Natural killer cell treated with Interleukin-12 subunit alpha and Interleukin-12 subunit beta and Interleukin-15 and Interleukin-18, amount 100 ng/mL, for 72 hours (primary cell): ENCODE measurements around the gene BIK. TPM values are rescaled to one million over a fixed set of nuclear protein-coding genes. Genes with fewer than 3 reads are reported as not detected.

ENCODE experiments used
- ATAC-seq, 2 donors: fragments of 150-1000 bp; cut with Tn5 transposase in 1 of 2; sonication (Bioruptor Pico), chemical (Tn5 transposase) in 1 of 2; 2 replicates each; pipeline ENCODE4 v1.10.0; 2021
- DNase-seq: peaks from one replicate; pipeline ENCODE4 v3.0.0; 2022; ENCODE audit warnings: low spot score
- H3K27ac Mint-ChIP-seq, 2 donors: 1 replicate in 1 of 2; 2 replicates in 1 of 2; pipeline ENCODE4 v1.8.0; 2022; ENCODE audit warnings: mixed read lengths in 2 of 2, mild to moderate bottlenecking in 1 of 2, moderate library complexity in 1 of 2
- H3K27me3 Mint-ChIP-seq, 2 donors: 1 replicate in 1 of 2; 2 replicates in 1 of 2; pipeline ENCODE4 v1.8.0; 2022; ENCODE audit warnings: mixed read lengths in 2 of 2
- H3K36me3 Mint-ChIP-seq: one replicate; pipeline ENCODE4 v1.8.0; 2022; ENCODE audit warnings: mixed read lengths
- H3K4me1 Mint-ChIP-seq, 2 donors: 1 replicate in 1 of 2; 2 replicates in 1 of 2; pipeline ENCODE4 v1.8.0; 2022; ENCODE audit warnings: low read depth in 2 of 2, mixed read lengths in 2 of 2, mild to moderate bottlenecking in 1 of 2
- H3K4me3 Mint-ChIP-seq: one replicate; pipeline ENCODE4 v1.8.0; 2022; ENCODE audit warnings: mixed read lengths
- H3K9me3 Mint-ChIP-seq: 2 replicates; pipeline ENCODE4 v1.8.0; 2022; ENCODE audit warnings: mixed read lengths
- total RNA-seq, 2 donors: library from RNA; stranded (reverse); gene quantifications; one replicate each; pipeline ENCODE4 v1.2.3, GENCODE V29; 2022

The BIK gene
- total RNA-seq, 2 donors from 2014 or later = not detected

DNA sequence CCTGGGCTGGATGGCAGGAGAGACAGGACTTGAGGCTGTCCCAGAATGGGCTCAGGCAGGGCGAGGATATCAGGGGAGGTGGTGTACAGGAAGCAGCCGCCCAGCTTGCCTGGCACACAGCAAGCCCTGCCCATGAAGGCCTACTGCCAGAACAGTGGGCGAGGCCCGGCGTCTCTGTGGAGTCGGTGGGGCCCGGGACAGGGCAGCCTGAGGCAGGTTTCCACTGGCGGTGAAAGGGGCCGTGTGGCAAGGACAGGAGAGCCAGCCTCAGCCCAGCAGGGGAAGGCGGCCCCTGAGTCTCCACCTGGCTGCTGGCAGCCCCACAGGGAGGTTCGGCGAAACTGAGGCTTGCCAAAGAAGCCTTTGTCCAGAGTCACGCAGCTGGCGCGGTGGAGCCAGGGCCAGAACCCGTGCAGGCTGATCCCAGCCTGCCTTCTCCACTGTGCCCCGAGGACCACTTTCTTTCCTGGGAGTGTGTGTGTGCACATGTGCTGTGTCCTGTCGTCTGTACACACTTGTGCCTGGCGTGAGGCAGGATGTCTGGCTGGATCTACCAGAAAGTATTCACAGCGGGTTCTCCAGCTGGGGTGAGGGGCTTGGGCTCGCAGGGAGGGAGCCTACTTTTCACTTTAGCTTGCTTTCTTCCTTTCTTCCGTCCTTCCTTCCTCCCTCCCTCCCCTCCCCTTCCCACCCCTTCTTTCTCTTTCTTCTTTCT lies 42.0 kb downstream of the BIK start:
- Mint-ChIP-seq H3K4me1 (peaks cover 28 to 34% of the 10 kb centered on the region in 2 donors), H3K9me3 (no peaks in the 10 kb centered on the region), H3K27me3 (no peaks in the 10 kb centered on the region), H3K4me3 (peak overlapping the region; percentile 96), H3K36me3 (no peaks in the 10 kb centered on the region), H3K27ac (peak overlapping the region; percentile 65 to 66)
- peak; percentile 75 to 82 for ATAC-seq
- no peak for DNase-seq

GRCh38 chr22:43153899-43154298 lies 43.3 kb downstream of the BIK start:
- DNase-seq = no peak
- Mint-ChIP-seq H3K4me3 (no peak overlapping the region), H3K27ac (no peak overlapping the region), H3K36me3 (no peaks in the 10 kb centered on the region), H3K4me1 (peaks cover 18 to 27% of the 10 kb centered on the region in 2 donors), H3K9me3 (no peaks in the 10 kb centered on the region), H3K27me3 (no peaks in the 10 kb centered on the region)
- no peak for ATAC-seq

GRCh38 chr22:43154887-43155536 lies 44.5 kb downstream of the BIK start:
- peaks cover 16 to 25% of the 10 kb centered on the region in 2 donors for H3K4me1 Mint-ChIP-seq
- no peaks in the 10 kb centered on the region for H3K27me3 Mint-ChIP-seq
- ATAC-seq (no peak), DNase-seq (no peak)
- H3K27ac Mint-ChIP-seq = no peak overlapping the region
- no peaks in the 10 kb centered on the region for H3K9me3 Mint-ChIP-seq
- H3K36me3 Mint-ChIP-seq = no peaks in the 10 kb centered on the region
- H3K4me3 Mint-ChIP-seq = no peak overlapping the region

- DNase-seq (no peak), ATAC-seq (no peak)
- Mint-ChIP-seq H3K4me3 (no peak overlapping the region), H3K9me3 (no peaks in the 10 kb centered on the region), H3K27ac (no peak overlapping the region), H3K27me3 (no peaks in the 10 kb centered on the region), H3K36me3 (no peaks in the 10 kb centered on the region), H3K4me1 (peaks cover 10 to 25% of the 10 kb centered on the region in 2 donors)
These were observed 45.2 kb downstream of the BIK start for GRCh38 chr22:43155789-43156188.

DNA sequence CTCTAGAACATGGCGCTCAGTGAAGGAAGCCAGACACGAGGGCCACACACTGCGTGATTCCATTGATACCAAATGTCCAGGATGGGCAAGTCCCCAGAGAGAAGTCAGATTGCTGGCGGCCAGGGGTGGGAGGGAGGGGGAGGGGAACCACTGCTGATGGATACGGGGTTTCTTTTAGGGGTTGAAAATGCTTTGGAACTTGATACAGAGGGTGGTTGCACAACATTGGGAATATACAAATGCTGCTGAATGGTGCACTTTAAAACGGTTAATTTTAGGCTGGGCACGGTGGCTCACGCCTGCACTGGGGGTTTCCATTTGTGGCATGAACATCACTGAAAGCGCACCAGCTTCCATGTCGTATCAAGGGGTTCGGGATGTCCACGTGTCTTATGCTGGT lies 45.9 kb downstream of the BIK start:
- ATAC-seq (no peak), DNase-seq (no peak)
- Mint-ChIP-seq H3K4me1 (peaks cover 6 to 21% of the 10 kb centered on the region in 2 donors), H3K27ac (no peak overlapping the region), H3K36me3 (no peaks in the 10 kb centered on the region), H3K4me3 (no peak overlapping the region), H3K27me3 (no peaks in the 10 kb centered on the region), H3K9me3 (no peaks in the 10 kb centered on the region)

DNA sequence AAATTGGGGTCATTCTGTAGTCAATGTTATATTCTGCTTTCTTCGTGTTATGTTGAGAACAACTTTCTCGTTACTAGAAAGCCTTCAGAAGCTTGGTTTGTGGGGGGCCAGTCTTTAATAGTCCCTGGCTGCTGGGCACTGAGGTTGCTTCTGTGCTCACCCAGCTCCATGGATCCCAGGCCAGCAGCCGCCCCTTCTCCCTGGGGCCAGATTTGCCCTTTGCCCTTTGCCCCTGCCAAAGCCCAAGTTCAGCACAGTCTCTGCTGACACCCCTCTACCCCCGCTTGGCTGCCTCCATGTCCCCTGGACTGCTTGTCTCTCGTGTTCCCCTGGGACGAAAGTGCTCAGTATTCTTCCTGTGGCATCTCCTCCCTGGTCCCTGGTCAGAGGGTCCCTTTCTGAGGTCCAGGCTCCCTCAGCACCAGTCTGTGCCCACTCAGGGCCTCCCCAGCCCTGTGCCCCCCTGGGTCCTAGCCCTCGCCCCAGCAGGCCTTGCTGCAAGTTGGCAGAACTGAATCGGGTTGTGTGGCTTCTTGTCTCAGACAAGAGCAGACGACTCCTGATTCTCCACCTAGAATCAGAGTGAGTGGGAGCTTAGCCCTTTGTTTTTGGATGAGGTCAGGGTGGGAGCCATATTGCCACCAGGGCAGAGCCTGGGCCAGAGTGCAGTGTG lies 47.5 kb downstream of the BIK start:
- Mint-ChIP-seq H3K9me3 (no peaks in the 10 kb centered on the region), H3K36me3 (no peaks in the 10 kb centered on the region), H3K27me3 (no peaks in the 10 kb centered on the region), H3K4me1 (peaks cover 3 to 13% of the 10 kb centered on the region in 2 donors), H3K27ac (peak overlapping the region in 1 of 2 donors; percentile 24), H3K4me3 (no peak overlapping the region)
- DNase-seq (no peak), ATAC-seq (no peak)

GRCh38 chr22:43158778-43159483 lies 48.4 kb downstream of the BIK start:
- H3K36me3 Mint-ChIP-seq = no peaks in the 10 kb centered on the region
- H3K27ac Mint-ChIP-seq = peak overlapping the region in 1 of 2 donors; percentile 24
- peaks cover 0 to 12% of the 10 kb centered on the region in 2 donors for H3K4me1 Mint-ChIP-seq
- no peak overlapping the region for H3K4me3 Mint-ChIP-seq
- ATAC-seq = no peak
- no peaks in the 10 kb centered on the region for H3K27me3 Mint-ChIP-seq
- no peak for DNase-seq
- no peaks in the 10 kb centered on the region for H3K9me3 Mint-ChIP-seq

DNA sequence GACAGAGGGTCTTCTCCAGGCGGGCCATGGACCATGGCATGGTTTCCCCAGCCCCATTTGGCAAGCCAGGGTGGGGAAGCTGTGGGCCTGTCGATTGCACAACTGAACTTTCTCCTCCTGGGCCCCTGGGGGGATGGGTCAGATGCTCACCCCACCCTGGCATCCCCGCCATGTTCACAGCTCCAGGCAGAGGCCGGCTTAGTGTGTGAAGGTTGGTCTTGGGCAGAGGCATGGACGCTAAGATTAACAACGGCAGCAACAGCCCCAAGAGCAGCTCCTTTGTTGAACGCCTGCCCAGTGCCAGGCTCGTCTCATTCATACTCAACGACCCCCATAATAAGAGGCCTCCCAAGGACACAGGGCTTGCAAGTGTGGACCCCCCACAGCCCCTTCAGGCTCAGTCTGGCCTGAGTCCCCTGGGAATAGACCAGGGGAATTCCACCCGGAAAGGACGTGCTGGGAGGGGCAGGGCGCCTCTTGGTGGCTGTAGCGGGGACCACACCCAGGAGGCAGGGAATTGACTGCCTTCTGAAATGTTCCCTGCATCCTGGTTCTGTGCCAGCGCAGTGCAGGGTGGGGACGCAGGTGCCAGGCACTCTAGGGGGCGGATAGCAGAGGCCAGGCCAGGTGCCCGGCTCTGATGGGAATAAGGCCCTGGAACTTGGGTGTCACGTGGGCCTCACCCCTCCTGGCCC lies 49.1 kb downstream of the BIK start:
- peak in 1 of 2 donors; percentile 19 for ATAC-seq
- no peaks in the 10 kb centered on the region for H3K9me3 Mint-ChIP-seq
- H3K4me1 Mint-ChIP-seq = peaks cover 0 to 14% of the 10 kb centered on the region in 2 donors
- H3K27ac Mint-ChIP-seq = no peak overlapping the region
- no peak overlapping the region for H3K4me3 Mint-ChIP-seq
- H3K27me3 Mint-ChIP-seq = no peaks in the 10 kb centered on the region
- H3K36me3 Mint-ChIP-seq = no peaks in the 10 kb centered on the region
- no peak for DNase-seq

- no peaks in the 10 kb centered on the region for H3K9me3 Mint-ChIP-seq
- no peak for ATAC-seq
- no peak overlapping the region for H3K4me3 Mint-ChIP-seq
- peak overlapping the region in 1 of 2 donors; percentile 2 for H3K27ac Mint-ChIP-seq
- no peaks in the 10 kb centered on the region for H3K36me3 Mint-ChIP-seq
- DNase-seq = no peak
- peaks cover 0 to 14% of the 10 kb centered on the region in 2 donors for H3K4me1 Mint-ChIP-seq
- H3K27me3 Mint-ChIP-seq = no peaks in the 10 kb centered on the region
These were observed 50.1 kb downstream of the BIK start for GRCh38 chr22:43160497-43161126.

DNA sequence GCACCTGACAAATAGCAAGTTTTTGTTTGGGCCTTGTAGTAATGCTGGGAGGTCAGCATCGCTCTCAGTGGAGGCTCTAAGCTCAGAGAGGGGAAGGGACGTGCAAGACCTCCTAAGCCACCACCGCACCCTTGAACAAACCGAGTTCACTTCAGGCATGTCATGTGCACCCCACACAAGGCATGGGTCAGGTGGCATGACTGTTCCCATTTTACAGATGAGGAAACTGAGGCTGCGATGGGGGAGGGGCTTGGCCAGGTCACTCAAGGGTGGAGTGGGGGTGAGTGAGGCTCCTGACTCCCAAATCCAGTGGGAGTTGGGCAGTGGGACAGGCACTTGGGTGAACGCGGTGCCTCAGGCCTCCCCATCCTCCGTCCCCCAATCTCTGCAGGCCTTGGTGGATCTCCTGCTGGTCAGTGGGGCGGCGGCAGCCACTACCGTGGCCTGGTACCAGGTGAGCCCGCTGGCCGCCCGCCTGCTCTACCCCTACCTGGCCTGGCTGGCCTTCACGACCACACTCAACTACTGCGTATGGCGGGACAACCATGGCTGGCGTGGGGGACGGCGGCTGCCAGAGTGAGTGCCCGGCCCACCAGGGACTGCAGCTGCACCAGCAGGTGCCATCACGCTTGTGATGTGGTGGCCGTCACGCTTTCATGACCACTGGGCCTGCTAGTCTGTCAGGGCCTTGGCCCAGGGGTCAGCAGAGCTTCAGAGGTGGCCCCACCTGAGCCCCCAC lies 52.0 kb downstream of the BIK start:
- H3K4me1 Mint-ChIP-seq = peaks cover 0 to 8% of the 10 kb centered on the region in 2 donors
- no peak for ATAC-seq

DNA sequence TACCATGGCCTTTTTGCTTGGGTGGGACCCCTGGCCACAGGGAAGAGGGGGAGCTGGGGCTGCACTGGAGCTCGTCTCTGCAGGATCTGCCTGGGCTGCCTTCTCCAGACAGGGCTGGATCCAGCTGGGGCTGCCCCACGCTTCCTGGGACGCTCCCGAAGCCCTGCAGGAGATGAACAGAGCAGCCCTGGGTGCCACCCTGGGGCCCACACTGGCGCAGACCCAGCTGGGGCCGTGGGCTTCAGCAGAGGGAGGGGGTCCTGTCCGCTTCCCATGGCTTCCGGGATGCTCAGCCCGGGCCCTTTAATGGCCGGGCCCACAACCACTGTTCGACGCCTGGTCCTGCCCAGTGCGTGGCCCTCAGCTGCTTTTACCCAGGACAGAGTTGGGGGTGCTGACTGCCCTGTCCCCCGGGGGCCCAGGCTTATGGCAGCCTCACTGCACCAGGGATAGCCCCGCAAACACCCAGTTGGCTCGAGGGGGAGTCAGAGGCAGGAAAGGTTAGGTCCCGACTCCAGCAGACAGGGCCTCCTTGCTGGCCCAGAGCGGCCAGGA lies 52.8 kb downstream of the BIK start:
- no peaks in the 10 kb centered on the region for H3K9me3 Mint-ChIP-seq

More for the DNA sequence above, 52.0 kb downstream of the BIK start:
- Mint-ChIP-seq H3K27me3 (no peaks in the 10 kb centered on the region), H3K4me3 (no peak overlapping the region), H3K36me3 (no peaks in the 10 kb centered on the region), H3K9me3 (no peaks in the 10 kb centered on the region), H3K27ac (no peak overlapping the region)
- DNase-seq = no peak

GRCh38 chr22:43164636-43165035 lies 54.1 kb downstream of the BIK start:
- no peaks in the 10 kb centered on the region for H3K36me3 Mint-ChIP-seq
- no peak overlapping the region for H3K4me3 Mint-ChIP-seq
- H3K27me3 Mint-ChIP-seq = no peaks in the 10 kb centered on the region
- no peak overlapping the region for H3K27ac Mint-ChIP-seq
- ATAC-seq (no peak), DNase-seq (no peak)
- no peaks in the 10 kb centered on the region for H3K9me3 Mint-ChIP-seq
- peaks cover 0 to 13% of the 10 kb centered on the region in 2 donors for H3K4me1 Mint-ChIP-seq

More for the DNA sequence above, 52.8 kb downstream of the BIK start:
- ATAC-seq (no peak), DNase-seq (no peak)
- peaks cover 0 to 12% of the 10 kb centered on the region in 2 donors for H3K4me1 Mint-ChIP-seq
- H3K27me3 Mint-ChIP-seq = no peaks in the 10 kb centered on the region
- H3K36me3 Mint-ChIP-seq = no peaks in the 10 kb centered on the region
- H3K27ac Mint-ChIP-seq = no peak overlapping the region
- no peak overlapping the region for H3K4me3 Mint-ChIP-seq
